Loucy (cell line): ENCODE data around the gene FLOT1.
"Not testable (repeated sequence)": the region's sequence is repeated elsewhere in the genome, so short reads cannot be mapped to it uniquely, and the experiment has no call there.

Source experiments
- H2AFZ ChIP-seq: fragments of 200-600 bp; sonication (generic); 2 replicates; pipeline ENCODE4 v1.6.0; 2016; ENCODE audit warnings: antibody characterized with exemption, mild to moderate bottlenecking, low read length, moderate library complexity
- H3F3A ChIP-seq: fragments of 200-600 bp; 2 replicates; pipeline ENCODE4 v1.6.0; 2016; ENCODE audit warnings: antibody characterized with exemption, low read depth, mild to moderate bottlenecking
- H3K27me3 ChIP-seq: fragments of 200-600 bp; sonication (generic); 2 replicates; pipeline ENCODE4 v1.6.1; 2014; ENCODE audit warnings: low read length, mild to moderate bottlenecking; ENCODE audit not compliant: insufficient read depth, poor library complexity, severe bottlenecking
- H3K36me3 ChIP-seq: fragments of 200-600 bp; sonication (generic); 2 replicates; pipeline ENCODE4 v1.6.1; 2016; ENCODE audit warnings: low read length; ENCODE audit not compliant: insufficient read depth
- H3K4me1 ChIP-seq: fragments of 200-600 bp; sonication (generic); 2 replicates; pipeline ENCODE4 v1.5.1; 2014; ENCODE audit warnings: low read length, mild to moderate bottlenecking; ENCODE audit not compliant: insufficient read depth, poor library complexity, severe bottlenecking
- H3K4me2 ChIP-seq: fragments of 200-600 bp; sonication (generic); 2 replicates; pipeline ENCODE4 v1.6.0; 2014; ENCODE audit warnings: antibody characterized with exemption, low read length, low read depth, mild to moderate bottlenecking; ENCODE audit not compliant: poor library complexity, severe bottlenecking
- H3K4me3 ChIP-seq: fragments of 200-600 bp; sonication (generic); 2 replicates; pipeline ENCODE4 v1.5.1; 2014; ENCODE audit warnings: low read length, mild to moderate bottlenecking, mixed read lengths; ENCODE audit not compliant: poor library complexity, severe bottlenecking
- H3K79me2 ChIP-seq: fragments of 200-600 bp; sonication (generic); 2 replicates; pipeline ENCODE4 v1.6.1; 2014; ENCODE audit warnings: low read length; ENCODE audit not compliant: insufficient read depth
- H3K9ac ChIP-seq: fragments of 200-600 bp; sonication (generic); 2 replicates; pipeline ENCODE4 v1.6.0; 2014; ENCODE audit warnings: mild to moderate bottlenecking, low read depth, low read length, moderate library complexity; ENCODE audit not compliant: poor library complexity, severe bottlenecking
- H3K9me2 ChIP-seq: fragments of 200-600 bp; sonication (generic); replicated peaks from 2 replicates; pipeline ENCODE4 v1.6.1; 2016; ENCODE audit warnings: low read depth, low read length, mixed read lengths
- H3K9me3 ChIP-seq: fragments of 200-600 bp; sonication (generic); 2 replicates; pipeline ENCODE4 v1.6.1; 2014; ENCODE audit warnings: mild to moderate bottlenecking, antibody characterized with exemption, low read length, low read depth; ENCODE audit not compliant: insufficient read depth
- H4K20me1 ChIP-seq: fragments of 200-600 bp; sonication (generic); 2 replicates; pipeline ENCODE4 v1.6.0; 2014; ENCODE audit warnings: antibody characterized with exemption, low read length, mild to moderate bottlenecking; ENCODE audit not compliant: insufficient read depth, poor library complexity, severe bottlenecking
- CTCF ChIP-seq: fragments of 200-600 bp; sonication (generic); conservative IDR thresholded peaks from 2 replicates; pipeline ENCODE4 v1.5.1; 2014; ENCODE audit warnings: mild to moderate bottlenecking, antibody characterized with exemption, low read length
- EZH2phosphoT487 ChIP-seq: fragments of 200-600 bp; IDR thresholded peaks from 2 replicates; pipeline ENCODE4 v1.6.1; 2018; ENCODE audit warnings: antibody characterized with exemption, mild to moderate bottlenecking, moderate library complexity, borderline replicate concordance

FLOT1 gene

GRCh38 chr6:30722280-30723112, 20.0 kb downstream of the FLOT1 start:
- Histone ChIP-seq H3F3A (peaks cover 34% of the 10 kb centered on the region), H3K36me3 (peaks cover 55% of the 10 kb centered on the region), H2AFZ (no peak overlapping the region), H3K79me2 (peaks cover 88% of the 10 kb centered on the region), H3K4me2 (peak overlapping the region; percentile 100), H4K20me1 (peaks cover 59% of the 10 kb centered on the region), H3K9me3 (no peaks in the 10 kb centered on the region), H3K27me3 (peaks cover 15% of the 10 kb centered on the region), H3K9ac (peak overlapping the region; percentile 100), H3K4me1 (peaks cover 41% of the 10 kb centered on the region), H3K4me3 (peak overlapping the region; percentile 98), H3K9me2 (no peaks in the 10 kb centered on the region)
- TF ChIP-seq EZH2phosphoT487 (no peak), CTCF (peak; percentile 98)

- peak overlapping the region; percentile 100 for H3K9ac ChIP-seq
- peaks cover 31% of the 10 kb centered on the region for H3F3A ChIP-seq
- peaks cover 41% of the 10 kb centered on the region for H3K4me1 ChIP-seq
- not testable (repeated sequence) for H3K9me3 ChIP-seq, H3K9me2 ChIP-seq, H2AFZ ChIP-seq
- peaks cover 55% of the 10 kb centered on the region for H4K20me1 ChIP-seq
- H3K36me3 ChIP-seq: peaks cover 51% of the 10 kb centered on the region
- H3K4me3 ChIP-seq: peak overlapping the region; percentile 98
- peaks cover 85% of the 10 kb centered on the region for H3K79me2 ChIP-seq
- peaks cover 15% of the 10 kb centered on the region for H3K27me3 ChIP-seq
- peak overlapping the region; percentile 100 for H3K4me2 ChIP-seq
These were observed 20.5 kb downstream of the FLOT1 start for GRCh38 chr6:30722025-30722279.

GRCh38 chr6:30721198-30722024, 21.1 kb downstream of the FLOT1 start:
- Histone ChIP-seq H3K9me2 (no peaks in the 10 kb centered on the region), H3K4me1 (peaks cover 44% of the 10 kb centered on the region), H3K4me2 (peak overlapping the region; percentile 100), H3K27me3 (peaks cover 15% of the 10 kb centered on the region), H3K79me2 (peaks cover 85% of the 10 kb centered on the region), H3K9me3 (no peaks in the 10 kb centered on the region), H2AFZ (no peak overlapping the region), H3F3A (peaks cover 27% of the 10 kb centered on the region), H3K4me3 (peak overlapping the region; percentile 98), H3K9ac (peak overlapping the region; percentile 100), H3K36me3 (peaks cover 48% of the 10 kb centered on the region), H4K20me1 (peaks cover 52% of the 10 kb centered on the region)
- TF ChIP-seq CTCF: peak; percentile 25; the same call in 1 of the 2 replicates
- no peak for TF ChIP-seq EZH2phosphoT487
